Breast epithelium (tissue), 4 donors: Measurements from ENCODE around the gene P2RX3. TPM values are rescaled to one million over a fixed set of nuclear protein-coding genes. Genes with fewer than 3 reads are reported as not detected.

ENCODE experiments used
- DNase-seq, 2 donors: peaks; one replicate each; pipeline ENCODE4 v3.0.0-alpha.2; 2019; ENCODE audit warnings: low spot score in 2 of 2
- H3K27ac ChIP-seq, 2 donors: fragments of 200-600 bp; sonication (generic) in 1 of 2; one replicate each; pipeline ENCODE4 v1.5.1; 2016 to 2019; ENCODE audit warnings: mild to moderate bottlenecking in 1 of 2
- H3K27me3 ChIP-seq, 2 donors: fragments of 200-600 bp; sonication (generic) in 1 of 2; one replicate each; pipeline versions ENCODE4 v1.5.1 to v1.6.0; 2017 to 2019; ENCODE audit warnings: control low read depth in 1 of 2, mild to moderate bottlenecking in 1 of 2
- H3K36me3 ChIP-seq: fragments of 200-600 bp; one replicate; pipeline ENCODE4 v1.5.1; 2019
- H3K4me1 ChIP-seq, 2 donors: fragments of 200-600 bp; sonication (generic); one replicate each; pipeline ENCODE4 v1.5.1; 2016 to 2019; ENCODE audit warnings: control low read depth in 1 of 2
- H3K4me3 ChIP-seq, 3 donors: fragments of 200-600 bp; sonication (generic); 1 replicate in 2 of 3; 2 replicates in 1 of 3; pipeline ENCODE4 v1.5.1; 2016 to 2019; ENCODE audit warnings: mild to moderate bottlenecking in 3 of 3, moderate library complexity in 2 of 3
- H3K9me3 ChIP-seq, 2 donors: fragments of 200-600 bp; sonication (generic) in 1 of 2; one replicate each; pipeline ENCODE4 v1.5.1; 2016 to 2019; ENCODE audit warnings: control low read depth in 1 of 2
- POLR2A ChIP-seq: fragments of 450-650 bp; IDR thresholded peaks from one replicate; pipeline ENCODE4 v1.6.1; 2016; ENCODE audit warnings: antibody characterized with exemption, mild to moderate bottlenecking, moderate library complexity
- POLR2AphosphoS5 ChIP-seq, 3 donors: sonication (generic); formaldehyde crosslinking; IDR thresholded peaks; one replicate each; pipeline ENCODE4 v1.6.1; 2017; ENCODE audit warnings: antibody characterized with exemption in 3 of 3
- intact Hi-C: fragments of 100-400 bp; cut with DNase I; formaldehyde crosslinking; loops from one replicate; pipeline ENCODE4 v1.15.1; 2023; ENCODE audit warnings: low total_unique reads
- total RNA-seq, 3 donors: library from RNA; depleted of rRNA; stranded (reverse); fragments of >200 nt; gene quantifications; one replicate each; pipeline ENCODE4 v1.1.0, GENCODE V29; 2016
- TF ChIP-seq, protein P1 (sequence below), 3 donors: fragments of 450-650 bp; IDR thresholded peaks; one replicate each; pipeline ENCODE4 v1.5.1; 2016 to 2017; ENCODE audit warnings: antibody characterized with exemption in 3 of 3, mild to moderate bottlenecking in 3 of 3, moderate library complexity in 3 of 3

P2RX3 gene
- total RNA-seq, 3 donors from 2014 or later, result not detected

DNA sequence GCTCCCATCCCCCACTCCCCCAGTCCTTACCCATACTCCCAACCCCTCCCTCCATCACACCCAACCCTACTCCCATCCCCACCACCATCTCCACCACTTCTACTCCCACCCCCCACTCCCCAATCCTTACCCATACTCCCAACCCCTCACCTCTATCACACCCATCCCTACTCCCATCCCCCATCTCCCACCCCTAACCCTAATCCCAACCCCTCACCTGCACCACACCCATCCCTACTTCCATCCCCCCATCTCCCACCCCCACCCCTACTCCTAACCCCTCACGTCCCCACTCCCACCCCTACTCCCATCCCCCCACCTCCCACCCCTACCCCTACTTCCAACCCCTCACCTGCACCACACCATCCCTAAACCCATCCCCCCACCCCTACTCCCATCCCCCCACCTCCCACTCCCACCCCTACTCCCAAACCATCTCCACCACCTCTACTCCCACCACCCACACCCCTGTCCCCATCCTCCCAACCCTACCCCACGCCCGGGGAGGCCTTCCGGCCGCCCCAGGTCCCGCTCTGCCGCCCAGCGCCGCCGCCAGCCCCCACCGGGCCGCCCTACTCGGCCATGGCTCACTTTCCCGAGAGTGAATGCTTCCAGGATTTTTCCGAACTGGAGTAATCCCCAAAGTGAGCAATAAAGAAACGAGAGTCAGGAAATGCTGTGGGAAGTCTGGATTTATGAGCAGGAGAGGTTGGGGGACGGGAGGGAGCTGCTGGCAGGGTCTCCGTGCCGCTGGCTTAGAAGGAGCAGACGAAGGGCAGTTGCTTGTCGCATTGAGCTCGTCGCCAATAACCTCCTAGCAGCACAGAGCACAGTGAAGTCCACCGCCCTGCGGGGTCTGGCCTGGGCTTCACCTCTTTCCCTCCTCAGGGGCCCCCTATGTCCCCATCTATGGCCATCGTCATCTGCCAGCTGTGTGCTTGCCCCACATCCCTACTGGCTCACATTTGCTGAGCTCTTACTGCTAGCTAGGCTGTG is 38.2 kb downstream of the P2RX3 start:
- no peak for DNase-seq
- TF ChIP-seq, protein P1, sequence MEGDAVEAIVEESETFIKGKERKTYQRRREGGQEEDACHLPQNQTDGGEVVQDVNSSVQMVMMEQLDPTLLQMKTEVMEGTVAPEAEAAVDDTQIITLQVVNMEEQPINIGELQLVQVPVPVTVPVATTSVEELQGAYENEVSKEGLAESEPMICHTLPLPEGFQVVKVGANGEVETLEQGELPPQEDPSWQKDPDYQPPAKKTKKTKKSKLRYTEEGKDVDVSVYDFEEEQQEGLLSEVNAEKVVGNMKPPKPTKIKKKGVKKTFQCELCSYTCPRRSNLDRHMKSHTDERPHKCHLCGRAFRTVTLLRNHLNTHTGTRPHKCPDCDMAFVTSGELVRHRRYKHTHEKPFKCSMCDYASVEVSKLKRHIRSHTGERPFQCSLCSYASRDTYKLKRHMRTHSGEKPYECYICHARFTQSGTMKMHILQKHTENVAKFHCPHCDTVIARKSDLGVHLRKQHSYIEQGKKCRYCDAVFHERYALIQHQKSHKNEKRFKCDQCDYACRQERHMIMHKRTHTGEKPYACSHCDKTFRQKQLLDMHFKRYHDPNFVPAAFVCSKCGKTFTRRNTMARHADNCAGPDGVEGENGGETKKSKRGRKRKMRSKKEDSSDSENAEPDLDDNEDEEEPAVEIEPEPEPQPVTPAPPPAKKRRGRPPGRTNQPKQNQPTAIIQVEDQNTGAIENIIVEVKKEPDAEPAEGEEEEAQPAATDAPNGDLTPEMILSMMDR (IDR thresholded peaks at IDR 0.05), result no peak
- TF ChIP-seq POLR2AphosphoS5 (IDR thresholded peaks at IDR 0.05) (no peak), POLR2A (no peak)
- peaks cover 0 to 9% of the 10 kb centered on the region in 2 donors for H3K27me3 ChIP-seq
- intact Hi-C loops, result no loop called here
- H3K4me3 ChIP-seq, result no peak overlapping the region
- H3K36me3 ChIP-seq, result no peaks in the 10 kb centered on the region
- no peaks in the 10 kb centered on the region for H3K4me1 ChIP-seq
- no peaks in the 10 kb centered on the region for H3K9me3 ChIP-seq
- no peak overlapping the region for H3K27ac ChIP-seq

DNA sequence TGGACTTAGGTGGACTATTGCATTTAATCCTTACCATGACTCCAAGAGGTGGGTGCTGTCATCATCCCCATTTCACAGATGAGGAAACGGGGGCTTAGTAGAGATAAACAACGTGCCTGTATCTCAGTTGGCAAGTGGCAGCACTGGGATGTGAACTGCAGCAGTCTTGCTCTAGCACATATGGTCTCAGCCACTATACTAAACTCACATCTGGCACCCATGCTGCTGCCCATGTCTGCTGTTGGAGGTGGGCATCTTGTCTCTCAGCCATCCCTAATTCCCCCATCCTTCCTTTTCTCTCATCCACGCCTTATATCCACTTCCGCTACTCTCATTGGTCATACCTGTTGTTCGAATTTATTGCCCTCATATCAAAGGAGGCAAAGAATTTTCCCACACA is 39.0 kb downstream of the P2RX3 start:
- DNase-seq, result no peak
- intact Hi-C loops, result no loop called here
- H3K27ac ChIP-seq, result no peak overlapping the region
- no peaks in the 10 kb centered on the region for H3K36me3 ChIP-seq
- H3K9me3 ChIP-seq, result no peaks in the 10 kb centered on the region
- no peaks in the 10 kb centered on the region for H3K4me1 ChIP-seq
- no peak overlapping the region for H3K4me3 ChIP-seq
- H3K27me3 ChIP-seq, result peaks cover 0 to 9% of the 10 kb centered on the region in 2 donors
- TF ChIP-seq POLR2A (no peak), POLR2AphosphoS5 (IDR thresholded peaks at IDR 0.05) (no peak)
- TF ChIP-seq, protein P1 (IDR thresholded peaks at IDR 0.05), result no peak

DNA sequence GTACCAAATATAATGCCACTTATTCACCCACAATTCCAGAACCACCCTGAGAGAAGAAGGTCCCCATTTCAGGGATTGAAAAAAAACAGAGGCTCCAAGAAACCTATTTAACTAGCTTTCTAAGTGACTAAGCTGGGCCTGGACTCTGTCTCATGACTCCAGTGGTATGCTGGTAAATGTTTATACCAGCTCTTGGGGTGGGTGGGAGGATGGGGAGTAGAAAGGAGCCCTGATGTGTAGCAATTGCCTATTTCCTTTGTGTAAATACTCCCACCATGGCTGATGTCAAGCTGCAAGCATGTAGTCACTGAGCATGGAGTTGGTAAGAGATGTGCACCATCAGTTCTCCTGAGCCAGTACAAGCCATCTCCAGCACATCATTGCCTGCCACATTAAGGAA is 40.0 kb downstream of the P2RX3 start:
- H3K9me3 ChIP-seq, result no peaks in the 10 kb centered on the region
- no peak for TF ChIP-seq POLR2AphosphoS5 (IDR thresholded peaks at IDR 0.05)
- TF ChIP-seq, protein P1 (IDR thresholded peaks at IDR 0.05), result no peak
- no peak for TF ChIP-seq POLR2A
- no peaks in the 10 kb centered on the region for H3K4me1 ChIP-seq
- H3K27me3 ChIP-seq, result peaks cover 0 to 9% of the 10 kb centered on the region in 2 donors
- H3K36me3 ChIP-seq, result no peaks in the 10 kb centered on the region
- no peak overlapping the region for H3K27ac ChIP-seq
- no peak overlapping the region for H3K4me3 ChIP-seq
- intact Hi-C loops, result no loop called here
- DNase-seq, result no peak

DNA sequence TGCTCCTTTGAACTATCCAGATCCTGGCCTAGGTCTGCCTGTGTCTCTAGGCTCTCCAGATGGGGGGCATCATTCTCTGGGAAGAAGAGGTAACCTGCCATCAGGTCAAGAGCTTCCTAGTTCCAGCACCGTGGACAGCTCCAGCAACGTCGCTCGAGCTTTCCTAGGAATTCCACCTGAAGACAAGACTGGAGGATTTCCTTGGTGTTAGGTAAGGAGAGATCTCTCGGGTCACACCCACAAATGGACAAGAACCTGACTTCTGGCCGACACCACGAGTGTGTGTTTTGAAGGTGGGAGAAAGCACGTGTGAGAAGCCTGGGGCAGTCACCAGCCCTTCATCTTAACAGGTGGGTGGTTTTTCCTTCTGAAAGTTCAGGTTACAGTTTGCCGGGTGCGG is 41.6 kb downstream of the P2RX3 start:
- Histone ChIP-seq H3K4me1 (no peaks in the 10 kb centered on the region), H3K36me3 (no peaks in the 10 kb centered on the region), H3K27ac (no peak overlapping the region), H3K4me3 (no peak overlapping the region), H3K27me3 (peaks cover 0 to 9% of the 10 kb centered on the region in 2 donors), H3K9me3 (no peaks in the 10 kb centered on the region)
- no peak for TF ChIP-seq POLR2A
- TF ChIP-seq POLR2AphosphoS5 (IDR thresholded peaks at IDR 0.05), result no peak
- TF ChIP-seq, protein P1 (IDR thresholded peaks at IDR 0.05), result no peak
- DNase-seq, result no peak
- intact Hi-C loops, result no loop called here

DNA sequence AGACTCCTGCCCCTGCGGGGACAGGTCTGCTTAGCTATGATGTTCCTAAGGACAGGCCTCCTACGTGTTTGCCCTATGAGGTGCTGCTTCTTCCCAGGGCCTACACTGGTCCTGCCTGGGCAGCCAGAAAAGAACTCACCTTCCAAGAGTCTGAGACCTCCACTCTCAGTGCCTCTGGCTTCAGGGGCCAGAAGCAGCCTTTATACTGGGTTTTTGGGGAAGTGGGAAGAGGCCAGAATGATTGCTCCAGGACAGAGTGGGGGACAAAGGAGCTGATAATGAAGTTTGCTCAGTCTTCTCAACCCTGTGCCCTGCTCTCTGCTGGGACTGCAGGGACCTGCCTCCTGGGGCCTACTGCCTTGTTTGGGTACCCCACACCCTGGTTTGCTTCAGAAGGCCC is 42.8 kb downstream of the P2RX3 start, which contains the start of gene PRG3:
Gene PRG3 (minus strand): TSS at position 176 of the 400 bp plus-strand sequence. CDS start 442 bp downstream, outside the sequence.
- no peaks in the 10 kb centered on the region for H3K9me3 ChIP-seq
- H3K27ac ChIP-seq, result no peak within 1 kb of the TSS
- H3K27me3 ChIP-seq, result peaks cover 0 to 9% of the 10 kb centered on the region in 2 donors
- intact Hi-C loops, result no loop called here
- no peak within 1 kb of the TSS for H3K4me3 ChIP-seq
- no peaks in the 10 kb centered on the region for H3K4me1 ChIP-seq
- H3K36me3 ChIP-seq, result no peaks in the 10 kb centered on the region
- TF ChIP-seq POLR2A (no peak), POLR2AphosphoS5 (IDR thresholded peaks at IDR 0.05) (no peak)
- TF ChIP-seq, protein P1 (IDR thresholded peaks at IDR 0.05), result no peak
- no peak for DNase-seq
